Measurements from ENCODE around the gene NOSTRIN.
"Not testable (repeated sequence)": the region's sequence is repeated elsewhere in the genome, so short reads cannot be mapped to it uniquely, and the experiment has no call there.

NOSTRIN gene

DNA sequence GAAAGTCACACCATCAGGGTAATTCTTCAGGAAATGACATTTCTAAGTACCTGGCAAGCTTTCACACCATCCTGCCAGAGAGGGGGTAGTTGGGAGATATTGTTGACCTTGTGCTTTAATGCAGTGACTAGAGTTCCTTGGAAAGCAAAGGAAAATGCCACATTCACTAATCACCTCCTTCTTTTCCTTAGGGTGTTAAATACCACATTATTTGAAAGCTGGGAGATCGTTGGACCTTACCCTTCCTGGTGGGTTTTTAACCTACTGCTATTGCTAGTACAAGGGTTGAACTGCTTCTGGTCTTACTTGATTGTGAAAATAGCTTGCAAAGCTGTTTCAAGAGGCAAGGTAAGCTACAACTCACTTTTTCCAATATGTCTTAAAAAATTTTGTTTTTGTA is 37.0 kb upstream of the NOSTRIN start:
- no peaks in the 10 kb centered on the region for H3K4me1 ChIP-seq (ENCODE audit: low read depth, poor library complexity, severe bottlenecking)
- H2AFZ ChIP-seq (ENCODE audit: low read depth) = no peak overlapping the region
- H3K9ac ChIP-seq = no peak overlapping the region
- TF ChIP-seq, protein P1, sequence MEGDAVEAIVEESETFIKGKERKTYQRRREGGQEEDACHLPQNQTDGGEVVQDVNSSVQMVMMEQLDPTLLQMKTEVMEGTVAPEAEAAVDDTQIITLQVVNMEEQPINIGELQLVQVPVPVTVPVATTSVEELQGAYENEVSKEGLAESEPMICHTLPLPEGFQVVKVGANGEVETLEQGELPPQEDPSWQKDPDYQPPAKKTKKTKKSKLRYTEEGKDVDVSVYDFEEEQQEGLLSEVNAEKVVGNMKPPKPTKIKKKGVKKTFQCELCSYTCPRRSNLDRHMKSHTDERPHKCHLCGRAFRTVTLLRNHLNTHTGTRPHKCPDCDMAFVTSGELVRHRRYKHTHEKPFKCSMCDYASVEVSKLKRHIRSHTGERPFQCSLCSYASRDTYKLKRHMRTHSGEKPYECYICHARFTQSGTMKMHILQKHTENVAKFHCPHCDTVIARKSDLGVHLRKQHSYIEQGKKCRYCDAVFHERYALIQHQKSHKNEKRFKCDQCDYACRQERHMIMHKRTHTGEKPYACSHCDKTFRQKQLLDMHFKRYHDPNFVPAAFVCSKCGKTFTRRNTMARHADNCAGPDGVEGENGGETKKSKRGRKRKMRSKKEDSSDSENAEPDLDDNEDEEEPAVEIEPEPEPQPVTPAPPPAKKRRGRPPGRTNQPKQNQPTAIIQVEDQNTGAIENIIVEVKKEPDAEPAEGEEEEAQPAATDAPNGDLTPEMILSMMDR (conservative IDR thresholded peaks at IDR 0.05; ENCODE audit: low read depth, low read length) = no peak
- H3K4me2 ChIP-seq = no peak overlapping the region
- H3K36me3 ChIP-seq (ENCODE audit: insufficient read depth) = no peaks in the 10 kb centered on the region
- H3K27ac ChIP-seq = no peak overlapping the region
- no peaks in the 10 kb centered on the region for H4K20me1 ChIP-seq (ENCODE audit: insufficient read depth)
- H3K27me3 ChIP-seq (ENCODE audit: insufficient read depth, low read depth) = no peaks in the 10 kb centered on the region
- no peak overlapping the region for H3K4me3 ChIP-seq (IDR thresholded peaks at IDR 0.05; ENCODE audit: insufficient read depth, low read depth, low read length)
- no peaks in the 10 kb centered on the region for H3K79me2 ChIP-seq (ENCODE audit: insufficient read depth, low read depth)

DNA sequence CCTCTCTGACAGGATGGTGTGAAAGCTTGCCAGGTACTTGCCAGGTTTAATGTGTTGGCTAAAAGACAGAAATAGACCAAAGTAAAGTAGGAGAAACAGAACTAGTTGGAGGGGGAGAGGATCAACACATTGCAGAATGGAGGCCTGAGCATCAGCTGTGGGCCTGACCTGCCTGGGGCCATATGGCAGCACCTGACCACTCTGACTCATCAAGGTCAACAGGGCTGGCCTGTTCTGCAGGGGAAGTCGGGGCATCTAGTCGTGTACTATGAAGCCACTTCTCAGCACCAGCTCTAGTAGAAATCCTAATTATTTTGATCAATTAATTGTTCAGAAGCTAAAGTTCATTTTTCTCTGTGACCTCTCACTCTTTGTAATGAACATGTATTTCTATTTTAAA is 35.8 kb upstream of the NOSTRIN start:
- Histone ChIP-seq H3K36me3 (ENCODE audit: insufficient read depth) (no peaks in the 10 kb centered on the region), H3K4me3 (IDR thresholded peaks at IDR 0.05; ENCODE audit: insufficient read depth, low read depth, low read length) (no peak overlapping the region), H4K20me1 (ENCODE audit: insufficient read depth) (no peaks in the 10 kb centered on the region), H3K4me1 (ENCODE audit: low read depth, poor library complexity, severe bottlenecking) (no peaks in the 10 kb centered on the region), H3K27ac (no peak overlapping the region), H3K4me2 (no peak overlapping the region), H3K9ac (no peak overlapping the region), H3K27me3 (ENCODE audit: insufficient read depth, low read depth) (no peaks in the 10 kb centered on the region), H2AFZ (ENCODE audit: low read depth) (no peak overlapping the region), H3K79me2 (ENCODE audit: insufficient read depth, low read depth) (no peaks in the 10 kb centered on the region)
- TF ChIP-seq, protein P1 (conservative IDR thresholded peaks at IDR 0.05; ENCODE audit: low read depth, low read length) = no peak

- no peak overlapping the region for H3K4me2 ChIP-seq
- TF ChIP-seq, protein P1 (conservative IDR thresholded peaks at IDR 0.05; ENCODE audit: low read depth, low read length) = no peak
- no peaks in the 10 kb centered on the region for H3K36me3 ChIP-seq (ENCODE audit: insufficient read depth)
- no peaks in the 10 kb centered on the region for H3K79me2 ChIP-seq (ENCODE audit: insufficient read depth, low read depth)
- H3K27me3 ChIP-seq (ENCODE audit: insufficient read depth, low read depth) = no peaks in the 10 kb centered on the region
- H2AFZ ChIP-seq (ENCODE audit: low read depth) = no peak overlapping the region
- no peak overlapping the region for H3K27ac ChIP-seq
- no peaks in the 10 kb centered on the region for H4K20me1 ChIP-seq (ENCODE audit: insufficient read depth)
- H3K9ac ChIP-seq = no peak overlapping the region
- no peak overlapping the region for H3K4me3 ChIP-seq (IDR thresholded peaks at IDR 0.05; ENCODE audit: insufficient read depth, low read depth, low read length)
- no peaks in the 10 kb centered on the region for H3K4me1 ChIP-seq (ENCODE audit: low read depth, poor library complexity, severe bottlenecking)
Observed at GRCh38 chr2:168767258-168767657, 35.2 kb upstream of the NOSTRIN start.

DNA sequence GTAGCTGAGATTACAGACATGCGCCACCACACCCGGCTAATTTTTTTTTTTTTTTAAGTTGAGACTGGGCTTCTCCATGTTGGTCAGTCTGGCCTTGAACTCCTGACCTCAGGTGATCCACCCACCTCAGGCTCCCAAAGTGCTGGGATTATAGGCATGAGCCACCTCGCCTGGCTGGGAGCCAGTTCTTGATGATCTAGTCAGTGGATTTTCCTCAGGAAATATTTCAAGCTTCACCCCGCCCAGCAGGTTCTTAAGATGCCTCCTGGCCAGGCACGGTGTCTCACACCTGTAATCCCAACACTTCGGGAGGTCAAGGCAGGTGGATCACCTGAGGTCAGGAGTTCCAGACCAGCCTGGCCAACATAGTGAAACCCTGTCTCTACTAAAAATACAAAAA is 34.1 kb upstream of the NOSTRIN start:
- not testable (repeated sequence) for H3K4me2 ChIP-seq; H3K4me1 ChIP-seq (ENCODE audit: low read depth, poor library complexity, severe bottlenecking); H4K20me1 ChIP-seq (ENCODE audit: insufficient read depth); H3K27me3 ChIP-seq (ENCODE audit: insufficient read depth, low read depth); H3K9ac ChIP-seq; H3K27ac ChIP-seq; H2AFZ ChIP-seq (ENCODE audit: low read depth); H3K36me3 ChIP-seq (ENCODE audit: insufficient read depth); H3K79me2 ChIP-seq (ENCODE audit: insufficient read depth, low read depth); H3K4me3 ChIP-seq (IDR thresholded peaks at IDR 0.05; ENCODE audit: insufficient read depth, low read depth, low read length)

- Histone ChIP-seq H3K36me3 (ENCODE audit: insufficient read depth) (no peaks in the 10 kb centered on the region), H3K4me2 (no peak overlapping the region), H3K27ac (no peak overlapping the region), H3K79me2 (ENCODE audit: insufficient read depth, low read depth) (no peaks in the 10 kb centered on the region), H3K4me1 (ENCODE audit: low read depth, poor library complexity, severe bottlenecking) (no peaks in the 10 kb centered on the region), H3K27me3 (ENCODE audit: insufficient read depth, low read depth) (no peaks in the 10 kb centered on the region), H3K9ac (no peak overlapping the region), H4K20me1 (ENCODE audit: insufficient read depth) (no peaks in the 10 kb centered on the region), H2AFZ (ENCODE audit: low read depth) (no peak overlapping the region), H3K4me3 (IDR thresholded peaks at IDR 0.05; ENCODE audit: insufficient read depth, low read depth, low read length) (no peak overlapping the region)
- TF ChIP-seq, protein P1 (conservative IDR thresholded peaks at IDR 0.05; ENCODE audit: low read depth, low read length) = no peak
Observed at GRCh38 chr2:168770796-168771195, 31.6 kb upstream of the NOSTRIN start.
